ENCODE data around the gene CD34. TPM values are rescaled to one million over a fixed set of nuclear protein-coding genes. Genes with fewer than 3 reads are reported as not detected.

CD34 gene
- total RNA-seq, 1 experiment from 2014 or later: 0.35 TPM

DNA sequence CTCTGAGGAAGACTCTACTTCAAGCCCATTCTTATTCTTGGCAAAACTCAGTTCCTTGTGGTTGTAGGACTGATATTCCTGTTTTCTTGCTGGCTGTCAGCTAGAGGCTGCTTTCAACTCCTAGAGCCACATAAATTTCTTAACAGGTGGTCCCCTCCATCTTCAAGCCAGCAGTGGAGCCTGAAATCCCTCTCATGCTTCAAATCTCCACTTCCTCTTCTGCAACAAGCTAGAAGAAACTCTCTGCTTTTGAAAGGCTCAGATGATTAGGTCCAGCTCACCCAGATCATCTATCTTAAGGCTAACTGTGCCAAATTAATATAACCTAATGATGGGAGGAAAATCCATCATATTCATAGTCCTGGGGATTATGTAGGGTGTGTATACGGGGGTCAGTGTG is 43.2 kb upstream of the CD34 start:
- H3K56ac ChIP-seq (ENCODE audit: insufficient read length, low read depth, low read length): no peak overlapping the region
- no peak overlapping the region for H2BK5ac ChIP-seq (ENCODE audit: insufficient read length, low read length)
- no peak overlapping the region for H2BK20ac ChIP-seq (ENCODE audit: low read depth, low read length, poor library complexity, severe bottlenecking)
- H3K9ac ChIP-seq (ENCODE audit: extremely low read depth, insufficient read length, low read length): no peak overlapping the region
- H3K36me3 Mint-ChIP-seq (ENCODE audit: insufficient read depth in 1 of 3, low read depth in 3 of 3): no peaks in the 10 kb centered on the region
- peaks cover 53% of the 10 kb centered on the region for H3K27me3 Mint-ChIP-seq (ENCODE audit: low read depth)
- TF ChIP-seq, protein P1, sequence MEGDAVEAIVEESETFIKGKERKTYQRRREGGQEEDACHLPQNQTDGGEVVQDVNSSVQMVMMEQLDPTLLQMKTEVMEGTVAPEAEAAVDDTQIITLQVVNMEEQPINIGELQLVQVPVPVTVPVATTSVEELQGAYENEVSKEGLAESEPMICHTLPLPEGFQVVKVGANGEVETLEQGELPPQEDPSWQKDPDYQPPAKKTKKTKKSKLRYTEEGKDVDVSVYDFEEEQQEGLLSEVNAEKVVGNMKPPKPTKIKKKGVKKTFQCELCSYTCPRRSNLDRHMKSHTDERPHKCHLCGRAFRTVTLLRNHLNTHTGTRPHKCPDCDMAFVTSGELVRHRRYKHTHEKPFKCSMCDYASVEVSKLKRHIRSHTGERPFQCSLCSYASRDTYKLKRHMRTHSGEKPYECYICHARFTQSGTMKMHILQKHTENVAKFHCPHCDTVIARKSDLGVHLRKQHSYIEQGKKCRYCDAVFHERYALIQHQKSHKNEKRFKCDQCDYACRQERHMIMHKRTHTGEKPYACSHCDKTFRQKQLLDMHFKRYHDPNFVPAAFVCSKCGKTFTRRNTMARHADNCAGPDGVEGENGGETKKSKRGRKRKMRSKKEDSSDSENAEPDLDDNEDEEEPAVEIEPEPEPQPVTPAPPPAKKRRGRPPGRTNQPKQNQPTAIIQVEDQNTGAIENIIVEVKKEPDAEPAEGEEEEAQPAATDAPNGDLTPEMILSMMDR (conservative IDR thresholded peaks at IDR 0.05): no peak
- DNase-seq: no peak
- H3K23me2 ChIP-seq (ENCODE audit: insufficient read length, low read depth, low read length, poor library complexity, severe bottlenecking): no peaks in the 10 kb centered on the region
- H2BK120ac ChIP-seq (ENCODE audit: low read depth, low read length, poor library complexity, severe bottlenecking): no peak overlapping the region
- H3K27ac ChIP-seq (ENCODE audit: insufficient read length, low read depth, low read length): no peak overlapping the region
- H3K27me3 ChIP-seq (ENCODE audit: insufficient read depth, low read length): peaks cover 13% of the 10 kb centered on the region
- H2AK5ac ChIP-seq (ENCODE audit: insufficient read length, low read length): no peak overlapping the region
- no peak overlapping the region for H2BK15ac ChIP-seq (ENCODE audit: low read depth, low read length)
- no peak overlapping the region for H3K14ac ChIP-seq (ENCODE audit: insufficient read depth, low read length)
- H3K9me3 ChIP-seq (ENCODE audit: control insufficient read depth, low read depth, low read length): no peaks in the 10 kb centered on the region
- no peak overlapping the region for H3K4me3 Mint-ChIP-seq
- no peak overlapping the region for H3T11ph ChIP-seq (ENCODE audit: low read length)
- no peaks in the 10 kb centered on the region for H3K9me3 Mint-ChIP-seq
- no peak overlapping the region for H4K91ac ChIP-seq (ENCODE audit: insufficient read length, low read depth, low read length)
- no peak overlapping the region for H2BK12ac ChIP-seq (ENCODE audit: insufficient read length, low read depth, low read length)
- no peak overlapping the region; a peak in 1 of 7 replicates for H3K27ac Mint-ChIP-seq
- peaks cover 0 to 7% of the 10 kb centered on the region in 2 experiments for H3K4me1 Mint-ChIP-seq
- H4K8ac ChIP-seq (replicated peaks; ENCODE audit: insufficient read length, low read depth, low read length): no peak overlapping the region
- H3K18ac ChIP-seq (ENCODE audit: insufficient read length, low read depth, low read length): no peak overlapping the region
- no peak overlapping the region for H2AFZ ChIP-seq (ENCODE audit: low read length)
- no peak overlapping the region for H3K4me2 ChIP-seq (ENCODE audit: insufficient read depth, insufficient read length, low read length)
- no peaks in the 10 kb centered on the region for H3K4me1 ChIP-seq (ENCODE audit: insufficient read depth, low read length)
- no peaks in the 10 kb centered on the region for H3K79me1 ChIP-seq (ENCODE audit: insufficient read depth, low read depth, low read length, poor library complexity, severe bottlenecking)
- no peak overlapping the region for H3K23ac ChIP-seq (ENCODE audit: insufficient read length, low read depth, low read length)
- H4K20me1 ChIP-seq (ENCODE audit: control insufficient read depth, insufficient read depth, insufficient read length): no peaks in the 10 kb centered on the region
- H3K79me2 ChIP-seq (ENCODE audit: insufficient read depth, low read length): no peaks in the 10 kb centered on the region
- no CpG with 5 or more reads among the region's 1 CpG for WGBS (ENCODE audit: extremely low coverage, insufficient read length, low lambda C conversion rate)
- no peak overlapping the region for H3K4ac ChIP-seq (ENCODE audit: low read depth, low read length)
- no peak overlapping the region for H4K5ac ChIP-seq (ENCODE audit: insufficient read length, low read depth, low read length)

Data from H9 (cell line).